Mesothelial cell of epicardium (in vitro differentiated cells): ENCODE measurements around the gene TACR1. TPM values are rescaled to one million over a fixed set of nuclear protein-coding genes. Genes with fewer than 3 reads are reported as not detected.
A peak's percentile ranks its signal among the peaks of the same experiment; 100 is the strongest.
"Not testable (repeated sequence)": the region's sequence is repeated elsewhere in the genome, so short reads cannot be mapped to it uniquely, and the experiment has no call there.

Experiments used
- DNase-seq, 2 experiments: peaks; one replicate each; pipeline ENCODE4 v3.0.0; 2021; ENCODE audit warnings: low spot score in 2 of 2; ENCODE audit not compliant: unreplicated experiment in 2 of 2
- H3K27ac Mint-ChIP-seq: 2 replicates; pipeline ENCODE4 v1.8.0; 2021; ENCODE audit warnings: mixed read lengths
- H3K27me3 Mint-ChIP-seq: 2 replicates; pipeline ENCODE4 v1.8.0; 2021; ENCODE audit warnings: low read depth, mixed read lengths
- H3K36me3 Mint-ChIP-seq: 2 replicates; pipeline ENCODE4 v1.8.0; 2021; ENCODE audit warnings: mixed read lengths
- H3K4me1 Mint-ChIP-seq: 2 replicates; pipeline ENCODE4 v1.8.0; 2021; ENCODE audit warnings: mixed read lengths
- H3K4me3 Mint-ChIP-seq: 2 replicates; pipeline ENCODE4 v1.8.0; 2021; ENCODE audit warnings: mild to moderate bottlenecking, moderate library complexity, mixed read lengths
- H3K9me3 Mint-ChIP-seq: 2 replicates; pipeline ENCODE4 v1.8.0; 2021; ENCODE audit warnings: mixed read lengths
- CTCF ChIP-seq: fragments of 200-600 bp; sonication (generic); IDR thresholded peaks from one replicate; pipeline ENCODE4 v1.5.0; 2021; ENCODE audit warnings: antibody characterized with exemption; ENCODE audit not compliant: unreplicated experiment
- total RNA-seq: library from RNA; stranded (reverse); gene quantifications from 3 replicates; pipeline ENCODE4 v1.2.1, GENCODE V29; 2021

Gene TACR1
- total RNA-seq, 1 donor from 2014 or later: 0.20 TPM

DNA sequence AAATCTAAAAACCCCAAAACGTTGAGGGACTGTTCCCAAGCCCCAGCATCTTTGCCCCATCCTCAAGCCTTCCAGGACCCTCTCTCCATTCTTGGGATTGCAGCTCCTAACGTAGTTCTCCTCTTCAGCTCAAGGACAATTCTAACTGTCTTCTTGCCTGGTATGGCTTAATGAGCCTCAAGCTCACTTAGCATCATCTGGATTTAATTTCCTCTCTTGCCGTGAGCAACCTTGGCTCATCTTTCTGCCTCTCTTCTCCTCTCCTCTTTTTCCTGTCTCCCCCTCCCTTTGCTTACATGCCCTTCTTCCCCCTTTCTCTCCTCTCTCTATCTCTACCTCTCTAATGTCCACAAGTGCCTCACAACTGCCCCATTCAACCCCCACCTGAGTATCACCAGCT lies 44.2 kb downstream of the TACR1 start:
- H3K4me1 Mint-ChIP-seq: peaks cover 12% of the 10 kb centered on the region
- TF ChIP-seq CTCF: no peak
- H3K9me3 Mint-ChIP-seq: peaks cover 7% of the 10 kb centered on the region
- DNase-seq: no peak
- H3K36me3 Mint-ChIP-seq: no peaks in the 10 kb centered on the region
- H3K27me3 Mint-ChIP-seq: no peaks in the 10 kb centered on the region
- no peak overlapping the region for H3K4me3 Mint-ChIP-seq
- peak overlapping the region; percentile 70 for H3K27ac Mint-ChIP-seq

DNA sequence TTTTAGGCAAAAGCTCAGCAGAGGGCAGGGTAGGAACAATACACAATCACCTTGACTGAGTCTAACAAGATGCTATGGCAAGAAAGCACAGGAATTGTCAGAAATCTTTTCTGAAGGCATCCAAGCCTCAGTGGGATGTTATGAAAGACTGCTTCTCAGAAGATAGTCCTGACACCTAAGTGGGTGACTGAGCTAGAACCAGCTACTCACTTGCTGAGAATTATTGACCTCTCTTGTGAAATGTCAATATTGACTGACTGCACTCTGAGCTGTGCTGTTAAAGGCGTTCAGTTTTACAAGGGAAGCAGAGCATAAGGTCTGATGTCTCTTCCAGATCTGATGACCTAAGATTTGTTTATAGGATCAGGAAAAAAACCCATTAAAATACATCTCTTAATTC lies 46.1 kb downstream of the TACR1 start:
- TF ChIP-seq CTCF: no peak
- peaks cover 20% of the 10 kb centered on the region for H3K9me3 Mint-ChIP-seq
- no peaks in the 10 kb centered on the region for H3K27me3 Mint-ChIP-seq
- no peak for DNase-seq
- no peaks in the 10 kb centered on the region for H3K36me3 Mint-ChIP-seq
- peaks cover 12% of the 10 kb centered on the region for H3K4me1 Mint-ChIP-seq
- H3K4me3 Mint-ChIP-seq: no peak overlapping the region
- H3K27ac Mint-ChIP-seq: no peak overlapping the region

DNA sequence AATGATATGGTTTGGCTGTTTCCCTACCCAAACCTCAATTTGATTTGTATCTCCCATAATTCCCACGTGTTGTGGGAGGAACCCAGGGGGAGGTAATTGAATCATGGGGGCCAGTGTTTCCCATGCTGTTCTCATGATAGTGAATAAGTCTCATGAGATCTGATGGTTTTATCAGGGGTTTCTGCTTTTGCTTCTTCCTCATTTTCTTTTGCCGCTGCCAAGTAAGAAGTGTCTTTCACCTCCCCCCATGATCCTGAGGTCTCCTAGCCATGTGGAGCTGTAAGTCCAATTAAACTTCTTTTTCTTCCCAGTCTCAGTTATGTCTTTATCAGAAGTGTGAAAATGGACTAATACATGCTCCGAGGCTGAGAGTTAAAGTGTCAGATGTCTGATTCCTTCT lies 47.1 kb downstream of the TACR1 start:
- not testable (repeated sequence) for H3K27ac Mint-ChIP-seq, H3K4me3 Mint-ChIP-seq, H3K27me3 Mint-ChIP-seq, H3K36me3 Mint-ChIP-seq, DNase-seq
- Mint-ChIP-seq H3K4me1 (peaks cover 12% of the 10 kb centered on the region), H3K9me3 (peaks cover 21% of the 10 kb centered on the region)

GRCh38 chr2:75147884-75148283 lies 51.4 kb downstream of the TACR1 start:
- not testable (repeated sequence) for H3K4me3 Mint-ChIP-seq, H3K27ac Mint-ChIP-seq, H3K36me3 Mint-ChIP-seq, H3K27me3 Mint-ChIP-seq, H3K4me1 Mint-ChIP-seq, DNase-seq
- H3K9me3 Mint-ChIP-seq: peaks cover 21% of the 10 kb centered on the region

GRCh38 chr2:75146606-75147332 lies 52.6 kb downstream of the TACR1 start:
- no peaks in the 10 kb centered on the region for H3K36me3 Mint-ChIP-seq
- TF ChIP-seq CTCF: no peak
- DNase-seq: no peak
- H3K27me3 Mint-ChIP-seq: no peaks in the 10 kb centered on the region
- no peak overlapping the region for H3K27ac Mint-ChIP-seq
- no peaks in the 10 kb centered on the region for H3K4me1 Mint-ChIP-seq
- H3K9me3 Mint-ChIP-seq: peaks cover 21% of the 10 kb centered on the region
- no peak overlapping the region for H3K4me3 Mint-ChIP-seq

DNA sequence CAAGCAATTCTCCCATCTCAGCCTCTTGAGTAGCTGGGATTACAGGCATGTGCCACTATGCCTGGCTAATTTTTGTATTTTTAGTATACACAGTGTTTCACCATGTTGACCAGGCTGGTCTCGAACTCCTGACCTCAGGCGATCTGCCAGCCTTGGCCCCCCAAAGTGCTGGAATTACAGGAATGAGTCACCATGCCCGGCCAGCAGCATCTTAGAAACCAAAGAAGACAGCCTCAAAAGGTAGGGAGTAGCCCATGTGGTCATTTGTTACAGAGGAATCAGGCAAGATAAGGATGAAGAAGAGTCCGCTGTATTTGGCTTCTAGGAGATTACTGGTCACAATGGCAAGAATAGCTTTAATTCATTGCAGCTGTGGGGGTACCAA lies 53.1 kb downstream of the TACR1 start:
- DNase-seq, H3K4me3 Mint-ChIP-seq, H3K27me3 Mint-ChIP-seq, H3K36me3 Mint-ChIP-seq, H3K27ac Mint-ChIP-seq, H3K4me1 Mint-ChIP-seq: not testable (repeated sequence)
- peaks cover 21% of the 10 kb centered on the region for H3K9me3 Mint-ChIP-seq

DNA sequence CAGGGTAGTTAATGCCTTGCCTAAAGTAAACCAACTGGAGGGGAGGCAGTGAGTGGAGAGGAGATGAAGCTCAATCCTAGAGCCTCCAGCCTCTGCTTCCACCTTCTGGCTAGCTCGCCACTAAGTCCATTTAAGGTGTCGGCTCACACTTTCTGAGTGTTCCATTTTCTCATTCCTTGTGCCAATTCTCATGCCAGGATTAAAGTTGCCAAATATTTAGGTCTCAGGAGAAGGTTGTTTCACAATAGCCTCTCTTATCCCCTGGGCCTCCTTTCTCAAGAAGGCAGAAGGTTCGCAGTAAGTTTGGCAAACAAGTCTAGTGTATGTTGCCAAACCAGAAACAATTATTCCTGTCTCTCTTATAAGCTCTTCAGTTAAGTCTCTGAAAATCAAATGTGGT lies 57.2 kb downstream of the TACR1 start:
- Mint-ChIP-seq H3K27me3 (no peaks in the 10 kb centered on the region), H3K27ac (no peak overlapping the region), H3K36me3 (no peaks in the 10 kb centered on the region), H3K4me3 (no peak overlapping the region), H3K9me3 (peaks cover 8% of the 10 kb centered on the region), H3K4me1 (peaks cover 14% of the 10 kb centered on the region)
- no peak for TF ChIP-seq CTCF
- no peak for DNase-seq
